ENCODE measurements around the gene TIMM23B. TPM values are rescaled to one million over a fixed set of nuclear protein-coding genes. Genes with fewer than 3 reads are reported as not detected.

Gene TIMM23B
- total RNA-seq (2022; extraction: Qiagen RNA extraction; ENCODE audit: low read depth): 15.6 to 24.9 TPM (median 18.1 TPM) in 5 replicates

GRCh38 chr10:49941447-49942338, at the start of gene TIMM23B, which contains the start of gene PARG:
TSS of gene TIMM23B (plus strand) at chr10:49942053. CDS start at chr10:49942195, 142 bp downstream.
TSS of gene PARG (minus strand) at chr10:49942027. CDS start at chr10:49941725, 302 bp downstream.

GRCh38 chr10:49988376-49988775, 46.5 kb downstream of the TIMM23B start, which contains the start of gene AGAP6:
TSS of gene AGAP6 (plus strand) at chr10:49988406. CDS start at chr10:49988716, 310 bp downstream.

Other genes with a start within 250 kb of the TIMM23B start
- gene OGDHL, start 179.7 kb upstream of the TIMM23B start, total RNA-seq (2022; extraction: Qiagen RNA extraction; ENCODE audit: low read depth): 0.14 to 0.36 TPM (median 0.18 TPM) in 5 replicates
- 15.0 to 22.7 TPM (median 18.2 TPM) in 5 replicates for gene PARG, start within 50 bp of the TIMM23B start, total RNA-seq (2022; extraction: Qiagen RNA extraction; ENCODE audit: low read depth)
- 7.4 to 9.9 TPM (median 9.2 TPM) in 5 replicates for gene AGAP6, start 46.4 kb downstream of the TIMM23B start, total RNA-seq (2022; extraction: Qiagen RNA extraction; ENCODE audit: low read depth)
- 12.0 to 15.4 TPM (median 13.1 TPM) in 5 replicates for gene WASHC2A, start 125.9 kb downstream of the TIMM23B start, total RNA-seq (2022; extraction: Qiagen RNA extraction; ENCODE audit: low read depth)